SK-MEL-5 (cell line): ENCODE data around the gene HSF5. TPM values are rescaled to one million over a fixed set of nuclear protein-coding genes. Genes with fewer than 3 reads are reported as not detected.
"Not testable (repeated sequence)": the region's sequence is repeated elsewhere in the genome, so short reads cannot be mapped to it uniquely, and the experiment has no call there.

Source experiments
- DNase-seq: peaks from one replicate; pipeline ENCODE4 v3.0.0-alpha.2; 2016; ENCODE audit warnings: low read depth, low spot score
- in situ Hi-C: cut with HindIII; loops from 2 replicates; pipeline ENCODE4 v1.10.0; 2016; ENCODE audit warnings: low sequenced_read_pairs, high pct_unique_total_duplicates, low pct_unique_long_range_greater_than_20kb
- total RNA-seq: library from RNA; depleted of rRNA; stranded (reverse); fragments of >200 nt; shearing (Covaris generic); gene quantifications from 2 replicates; pipeline ENCODE4 v1.2.3, GENCODE V29; 2014

HSF5 gene
- total RNA-seq, 1 experiment from 2014 or later, result not detected

DNA sequence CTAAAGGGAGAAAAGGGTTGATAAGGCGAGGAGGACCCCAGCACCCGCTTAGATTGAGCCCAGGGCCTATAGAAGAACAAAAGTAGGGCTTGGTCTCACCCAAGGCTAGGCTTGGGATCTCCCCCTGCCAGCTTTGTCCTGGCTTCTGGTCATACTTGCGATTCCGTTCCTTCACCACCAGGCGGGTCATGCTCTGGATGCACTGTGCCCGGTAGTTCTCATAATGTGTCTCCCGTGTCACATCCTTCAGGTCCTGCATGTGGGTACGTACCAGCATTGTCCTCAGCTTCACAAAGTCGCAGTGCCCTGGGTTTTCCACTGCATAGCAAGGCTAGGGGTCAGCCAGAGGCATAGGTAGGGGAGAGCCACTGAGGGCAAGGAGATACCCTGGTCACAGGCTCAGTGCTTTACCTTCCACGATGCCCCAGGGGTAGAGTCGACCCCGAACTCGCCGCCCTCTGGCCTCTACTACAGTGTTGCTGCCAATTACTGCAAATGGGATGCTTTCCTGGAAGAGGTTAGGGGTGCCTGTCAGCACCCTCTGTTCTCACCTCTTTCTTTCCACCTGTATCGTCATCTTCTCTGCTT is 32.7 kb upstream of the HSF5 start:
- in situ Hi-C loops, result no loop called here
- peak; percentile 77 for DNase-seq

DNA sequence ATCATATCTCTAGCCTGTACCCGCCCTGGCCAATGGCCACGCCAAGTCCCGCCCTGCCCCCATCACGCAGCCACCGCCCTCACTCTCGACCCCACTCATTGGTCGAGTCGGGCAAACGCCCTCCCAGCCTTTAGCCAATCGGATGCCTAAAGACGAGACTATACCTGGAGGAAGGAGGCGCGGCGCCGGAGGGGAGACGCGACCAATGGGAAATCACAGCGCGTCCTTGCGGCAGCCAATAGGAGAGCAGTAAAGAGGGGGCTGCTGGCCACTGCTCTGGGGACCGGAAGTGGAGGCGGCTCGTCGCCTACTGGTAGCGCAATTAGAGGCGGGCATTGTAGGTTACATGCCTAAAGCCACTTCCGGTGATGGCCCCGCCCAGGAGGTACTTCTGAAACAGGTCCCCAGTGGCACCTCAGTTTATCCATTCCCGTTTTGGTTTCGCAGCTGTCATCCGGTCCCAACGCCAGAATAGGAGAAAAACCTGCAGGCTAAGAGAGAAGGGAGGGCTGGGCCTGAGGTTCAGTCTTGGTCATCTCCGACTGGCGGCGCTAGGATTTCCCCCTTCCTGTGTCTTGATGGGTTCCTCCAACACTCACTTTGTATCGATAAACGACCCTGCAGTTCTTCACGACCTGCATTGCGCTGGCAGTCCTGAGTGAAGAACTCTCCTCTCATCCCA is 29.9 kb upstream of the HSF5 start:
- in situ Hi-C loops, result no loop called here
- peak; percentile 100 for DNase-seq

DNA sequence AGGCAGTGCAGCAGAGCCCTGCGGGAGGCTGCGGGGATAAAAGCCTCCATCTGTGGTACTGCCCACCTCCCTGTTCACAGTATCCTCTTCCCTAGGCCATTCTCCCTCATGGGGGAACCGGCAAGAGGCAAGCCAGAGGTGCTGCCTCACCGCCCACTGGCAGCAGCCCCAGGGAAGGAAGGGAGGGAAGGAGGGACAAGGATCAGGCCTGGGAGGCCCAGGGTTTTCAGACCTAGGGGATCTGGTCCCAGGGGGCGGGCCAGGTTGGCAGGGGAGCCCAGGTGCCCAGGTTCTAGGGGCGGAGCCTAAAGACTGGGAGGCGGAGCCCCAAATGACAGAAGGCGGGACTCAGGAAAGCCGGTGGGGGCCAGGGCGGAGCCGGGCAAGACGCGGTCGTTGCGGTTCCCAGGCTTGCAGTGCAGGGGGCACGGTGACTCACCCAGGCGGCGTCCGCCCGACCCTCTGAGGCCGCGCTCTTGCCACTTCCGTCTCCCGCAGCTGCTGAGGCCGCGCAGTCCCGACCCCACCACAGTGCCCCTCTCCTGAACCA is 29.2 kb upstream of the HSF5 start:
- in situ Hi-C loops, result no loop called here

DNA sequence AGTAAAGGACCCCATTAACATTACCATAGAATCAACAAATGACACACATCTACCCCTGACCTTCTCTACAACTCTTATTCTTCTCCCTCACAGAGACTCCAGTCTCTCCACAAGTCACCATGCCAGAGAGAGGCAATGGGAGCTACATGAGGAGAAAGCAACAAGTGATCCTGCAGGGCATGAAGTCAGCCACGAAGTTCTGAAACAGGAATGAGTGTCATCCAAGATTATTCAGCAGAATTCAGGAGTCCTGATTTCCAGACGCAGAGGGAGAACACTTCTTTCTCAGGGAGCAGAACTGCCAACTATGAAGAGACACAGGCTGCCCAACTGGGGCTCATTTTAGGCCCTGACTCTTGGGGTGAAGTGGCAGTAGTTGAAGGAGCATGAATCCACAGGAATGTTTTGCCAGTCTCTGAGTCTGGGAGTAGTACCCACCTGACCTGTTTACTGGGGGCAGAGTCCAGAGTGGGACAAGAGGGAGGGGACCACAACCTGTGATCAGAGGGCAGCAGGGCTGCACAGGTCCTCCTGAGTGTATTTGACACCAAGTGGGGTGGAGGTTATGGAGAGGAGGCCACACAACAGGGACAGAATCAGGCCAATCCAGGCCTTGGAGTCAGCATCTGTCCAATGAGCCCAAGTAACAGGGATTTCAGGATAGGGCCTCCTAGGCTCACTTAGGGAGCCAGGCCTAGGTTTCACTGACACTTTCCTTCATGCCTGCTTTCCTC is 28.6 kb upstream of the HSF5 start:
- in situ Hi-C loops, result no loop called here
- no peak for DNase-seq

More for the DNA sequence above, 29.2 kb upstream of the HSF5 start:
- DNase-seq, result no peak

DNA sequence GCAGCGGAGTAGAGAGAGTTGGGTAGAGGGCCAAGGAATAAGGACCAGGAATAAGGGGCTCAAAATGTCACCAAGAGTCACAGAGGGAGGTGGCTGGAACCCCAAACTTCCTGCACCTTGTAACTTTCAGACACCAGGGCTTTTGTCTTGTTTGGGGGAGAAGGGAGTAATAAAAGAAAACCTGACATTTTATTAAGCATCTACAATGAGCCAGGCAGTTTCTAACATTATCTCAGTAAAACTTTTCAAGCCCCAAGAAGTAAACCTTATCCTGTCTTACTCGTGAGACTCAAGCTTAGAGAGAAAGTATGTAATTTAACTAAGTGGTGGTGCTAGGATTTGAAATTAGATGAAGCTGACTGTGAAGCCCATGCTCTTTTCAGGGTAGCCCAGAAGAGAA is 27.1 kb upstream of the HSF5 start:
- in situ Hi-C loops, result no loop called here
- DNase-seq, result no peak

DNA sequence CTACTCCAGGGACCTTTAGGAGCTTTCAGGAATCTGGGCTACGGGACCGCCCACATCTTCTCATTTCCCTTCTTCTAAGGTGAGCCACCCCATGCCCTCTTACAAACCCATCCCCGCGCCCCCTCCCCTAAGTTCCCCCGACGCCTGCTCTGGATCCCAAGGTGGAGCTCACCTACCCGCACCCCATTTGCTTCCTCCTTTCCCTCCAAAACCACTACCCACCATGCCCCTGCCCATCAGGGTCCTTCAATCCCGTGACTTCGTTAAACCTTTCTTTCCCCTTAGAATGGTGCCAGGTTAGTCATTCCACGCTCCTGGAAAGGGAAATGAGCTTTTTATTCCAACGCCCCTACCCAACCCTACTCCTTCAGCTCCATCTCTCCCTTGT is 26.6 kb upstream of the HSF5 start:
- in situ Hi-C loops, result no loop called here
- DNase-seq, result no peak

DNA sequence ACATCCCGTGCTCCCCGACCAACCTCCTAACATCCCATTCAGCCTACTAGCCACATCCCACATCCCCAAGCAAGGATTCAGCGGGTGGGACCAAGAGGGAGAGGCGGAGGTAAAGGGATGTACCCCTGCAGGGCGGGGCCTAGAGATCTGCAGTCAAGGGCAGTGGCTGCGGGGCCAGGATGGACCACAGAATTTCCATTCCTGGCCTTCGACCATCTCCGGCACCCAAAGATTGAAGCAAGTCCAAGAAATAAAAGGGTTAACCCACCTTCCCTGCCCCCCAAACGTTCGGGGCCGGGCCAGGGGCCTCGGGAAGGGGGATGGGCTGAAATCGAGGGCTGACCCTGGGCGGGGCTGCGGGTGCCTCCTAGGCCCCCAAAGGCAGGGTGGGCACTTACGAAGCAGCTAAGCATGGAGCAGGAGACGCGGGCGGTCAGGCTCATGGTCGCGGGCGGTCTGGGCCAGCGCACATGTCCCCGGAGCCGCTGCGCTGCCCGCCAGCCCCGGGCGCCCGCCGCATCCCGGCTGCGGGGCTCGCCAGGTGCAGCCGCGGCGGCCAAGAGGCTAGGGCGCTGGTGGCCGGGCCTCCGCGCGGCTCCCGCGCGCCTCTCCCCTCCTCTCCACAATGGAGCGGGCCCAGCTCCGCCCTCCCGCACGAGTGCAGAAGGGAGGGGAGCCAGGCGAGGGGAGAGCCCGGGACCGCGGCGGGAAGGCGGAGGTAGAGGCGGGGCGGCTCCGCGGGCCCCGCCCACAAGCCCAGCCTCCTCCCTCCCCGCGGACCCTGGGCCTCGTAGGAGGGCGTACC is 26.0 kb upstream of the HSF5 start, which contains the start of gene MTMR4:
MTMR4 (minus strand) TSS at position 674 of the 805 bp plus-strand sequence; CDS start at position 443, 231 bp downstream.
- in situ Hi-C loops, result no loop called here
- peak; percentile 83 for DNase-seq

DNA sequence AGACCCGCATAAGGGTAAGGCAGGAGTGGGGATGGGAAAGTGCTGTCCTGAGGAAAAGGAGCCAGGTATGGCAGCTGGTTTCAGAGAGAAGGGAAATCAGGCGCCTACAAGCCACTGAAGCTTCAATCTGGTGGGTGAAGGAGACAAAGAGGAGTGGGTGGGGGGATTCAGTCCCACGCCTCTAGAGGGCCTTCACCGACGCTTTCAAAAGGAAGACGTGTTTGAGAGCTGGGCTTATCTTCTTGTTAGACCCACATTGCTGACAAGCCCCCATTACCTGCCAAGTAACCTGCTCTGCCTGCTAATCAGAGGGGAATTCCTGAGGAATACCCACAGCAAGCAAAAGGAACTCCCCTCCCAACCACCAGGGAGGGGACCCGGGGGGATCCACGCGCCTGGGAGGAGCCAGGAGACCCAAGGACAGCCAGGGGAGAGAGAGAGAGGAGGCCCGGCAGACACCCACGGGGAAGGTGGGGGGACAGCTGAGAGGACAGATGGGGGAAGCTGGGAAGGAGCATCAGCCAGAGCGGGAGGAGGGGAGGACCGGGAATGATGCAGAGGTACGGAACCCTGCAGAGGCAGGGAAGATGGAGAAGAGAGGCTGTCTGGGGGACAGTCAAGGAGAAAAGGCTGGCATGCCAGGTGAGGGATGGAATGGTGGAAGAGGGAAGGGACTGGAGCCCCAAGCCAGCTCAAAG is 25.2 kb upstream of the HSF5 start:
- in situ Hi-C loops, result no loop called here
- DNase-seq, result no peak

DNA sequence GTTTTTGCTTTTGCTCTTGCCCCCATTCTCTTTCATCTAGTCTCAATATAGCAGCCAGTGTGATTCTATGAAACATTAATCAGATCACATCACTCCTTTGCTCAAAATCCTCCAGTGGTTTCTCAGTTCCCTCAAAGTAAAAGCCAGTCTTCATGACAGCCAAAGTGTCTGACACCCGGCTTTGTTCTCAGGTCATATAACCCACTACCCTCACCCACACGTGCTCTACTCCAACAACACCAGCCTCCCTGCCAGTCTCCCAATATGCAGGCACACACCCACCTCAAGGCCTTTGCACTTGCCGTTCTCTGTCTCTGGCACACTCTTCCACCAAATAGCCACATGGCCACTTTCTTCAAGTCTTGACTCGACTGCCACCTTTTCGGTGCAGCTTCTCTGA is 21.9 kb upstream of the HSF5 start:
- DNase-seq, result no peak
- in situ Hi-C loops, result no loop called here

DNA sequence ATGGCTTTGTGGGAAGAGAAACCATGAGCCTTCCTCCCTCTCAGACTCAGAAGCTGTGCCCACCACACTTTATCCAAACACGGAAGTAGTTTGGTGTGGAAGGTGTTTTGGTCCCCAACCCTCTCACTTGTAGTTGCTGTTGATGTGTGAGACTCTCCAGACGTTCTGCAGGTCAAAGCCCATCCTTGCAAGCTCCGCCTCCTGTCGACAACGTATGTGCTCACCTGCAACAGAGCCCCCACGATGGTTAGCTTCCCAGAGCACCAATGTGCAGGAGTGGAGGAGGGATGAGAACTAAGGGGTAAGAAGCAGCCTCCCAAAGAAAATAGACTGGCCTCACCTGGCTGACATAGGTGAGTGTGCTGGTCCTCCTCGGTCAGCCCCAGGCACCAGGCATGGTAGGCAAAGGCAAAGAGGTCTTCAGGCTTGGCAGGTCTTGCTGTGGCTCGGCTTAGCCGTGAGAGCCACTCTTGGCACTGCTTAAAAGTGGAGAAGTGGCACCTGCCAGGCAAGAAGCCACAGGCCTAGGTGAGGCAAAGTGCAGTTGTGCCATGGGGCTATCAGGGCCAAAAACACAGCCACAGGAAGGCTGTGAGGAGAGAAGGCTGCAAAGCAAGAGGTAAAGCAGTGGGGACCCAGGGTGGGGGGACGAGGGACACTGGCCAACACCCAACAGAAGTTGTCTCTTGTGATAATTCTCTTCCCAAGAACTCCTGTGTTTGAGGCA is 20.3 kb upstream of the HSF5 start:
- no peak for DNase-seq
- in situ Hi-C loops, result no loop called here

DNA sequence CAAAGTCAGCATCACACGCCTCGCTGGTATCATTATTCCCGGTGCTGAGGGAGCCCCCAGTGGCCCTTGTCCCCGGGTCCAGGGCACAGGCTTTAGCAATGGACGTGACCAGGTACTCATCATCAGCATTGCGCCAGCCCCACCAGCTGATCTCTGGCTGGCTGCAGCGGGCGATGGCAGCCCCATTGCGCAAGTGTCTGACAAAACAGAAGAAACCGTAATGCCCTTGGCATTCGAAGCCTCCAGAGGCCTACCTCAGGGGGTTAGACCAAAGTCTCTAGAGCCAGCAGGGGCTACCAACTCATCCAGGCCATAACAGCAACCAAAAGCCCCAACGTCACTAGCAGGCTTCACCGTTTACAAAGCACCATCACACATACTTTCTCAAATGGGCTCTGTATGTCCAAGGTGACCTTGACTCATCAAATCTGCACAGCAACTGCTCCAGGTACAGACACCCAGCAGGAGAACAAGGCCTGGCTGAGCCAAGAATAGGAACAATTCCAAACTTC is 19.0 kb upstream of the HSF5 start:
- in situ Hi-C loops, result no loop called here
- DNase-seq, result no peak

DNA sequence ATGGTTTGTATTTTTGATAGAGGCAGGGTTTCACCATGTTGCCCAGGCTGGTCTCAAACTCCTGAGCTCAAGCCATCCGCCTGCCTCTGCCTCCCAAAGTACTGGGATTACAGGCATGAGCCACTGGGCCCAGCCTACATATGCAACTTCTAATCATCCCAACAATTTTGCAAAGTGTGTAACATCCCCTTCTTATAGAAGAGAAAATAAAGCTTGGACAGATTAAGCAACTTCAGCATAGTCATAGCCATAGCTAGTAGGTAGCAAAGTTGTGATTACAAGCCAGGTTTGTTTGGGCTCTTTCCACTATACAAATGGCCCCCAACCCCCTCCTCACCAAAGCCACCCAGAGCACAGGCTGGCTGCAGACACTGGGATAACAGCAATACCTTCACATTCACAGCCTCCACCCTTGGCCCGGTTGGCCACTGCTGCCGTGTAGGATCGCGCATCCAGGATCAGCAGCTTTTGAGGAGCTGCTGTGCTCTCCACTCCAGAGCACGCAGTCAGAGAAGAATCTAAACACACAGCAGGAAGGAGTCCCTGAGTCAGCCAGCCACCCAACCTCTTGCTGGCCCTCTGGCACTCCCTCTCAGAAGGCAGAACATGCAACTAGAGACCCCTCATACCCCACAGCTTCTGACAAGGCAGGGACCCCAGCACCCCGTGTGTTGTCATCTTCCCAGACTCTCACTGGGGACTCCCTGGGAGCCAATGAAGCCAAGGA is 18.3 kb upstream of the HSF5 start:
- in situ Hi-C loops, result no loop called here

DNA sequence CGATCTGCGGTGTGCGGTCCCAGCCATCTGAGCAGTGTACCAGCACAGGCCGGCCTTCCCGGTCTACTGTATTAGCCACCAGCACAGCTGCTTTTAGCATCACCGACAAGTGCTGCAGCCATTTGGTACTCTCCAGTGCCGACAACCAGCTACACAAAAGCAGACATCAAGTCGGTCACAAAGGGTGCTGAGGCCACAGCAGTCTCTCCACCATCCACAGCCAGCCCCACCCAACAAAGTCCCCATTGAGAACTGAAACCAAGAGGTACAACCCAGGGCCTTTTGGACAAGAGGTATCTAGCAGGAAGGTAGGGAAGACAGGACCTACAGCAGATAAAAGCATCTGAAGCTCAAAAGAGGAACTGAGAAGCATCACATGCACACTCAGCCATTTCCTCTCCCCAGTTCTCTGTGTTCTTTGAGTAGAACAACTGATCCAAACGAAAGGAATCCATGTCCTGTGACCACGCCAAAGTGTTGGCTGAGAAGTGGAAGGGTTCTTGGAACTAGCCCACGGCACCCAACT is 16.7 kb upstream of the HSF5 start:
- DNase-seq, result no peak
- in situ Hi-C loops, result no loop called here

More for the DNA sequence above, 18.3 kb upstream of the HSF5 start:
- no peak for DNase-seq

DNA sequence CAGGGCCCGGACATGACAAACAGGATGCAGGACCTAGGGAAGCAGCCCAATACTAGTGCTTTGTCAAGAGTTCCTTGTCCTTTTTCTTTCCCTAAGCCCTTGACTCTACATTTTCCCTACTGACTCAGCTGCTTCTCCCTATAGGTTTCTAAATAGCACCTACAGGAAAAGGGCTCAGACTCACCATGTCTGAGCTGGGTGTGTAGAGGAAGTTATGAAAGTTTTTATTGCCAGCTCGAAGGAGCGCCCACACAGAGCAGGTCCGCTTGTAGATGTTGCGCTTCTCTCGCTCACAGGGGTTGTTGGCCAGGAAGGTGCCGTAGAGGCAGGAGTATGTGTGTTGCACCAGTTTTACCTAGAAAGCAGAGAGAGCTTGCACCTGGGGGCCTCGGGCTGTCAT is 15.7 kb upstream of the HSF5 start:
- no peak for DNase-seq
- in situ Hi-C loops, result no loop called here

DNA sequence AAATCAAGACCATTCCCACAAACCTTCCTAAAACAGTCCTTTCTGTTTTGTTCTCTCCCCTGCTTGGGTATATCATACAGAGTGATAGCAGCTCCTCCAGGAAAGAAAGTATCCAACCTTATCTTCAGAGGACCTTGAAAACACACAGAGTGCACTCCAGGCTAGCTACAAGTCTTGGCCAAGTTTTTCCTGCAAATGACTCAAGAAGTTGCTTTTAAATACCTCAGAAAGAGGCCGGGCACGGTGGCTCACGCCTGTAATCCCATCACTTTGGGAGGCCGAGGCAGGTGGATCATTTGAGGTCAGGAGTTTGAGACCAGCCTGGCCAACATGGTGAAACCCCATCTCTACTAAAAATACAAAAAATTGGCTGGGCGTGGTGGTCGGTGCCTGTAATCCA is 14.9 kb upstream of the HSF5 start:
- in situ Hi-C loops, DNase-seq: not testable (repeated sequence)

DNA sequence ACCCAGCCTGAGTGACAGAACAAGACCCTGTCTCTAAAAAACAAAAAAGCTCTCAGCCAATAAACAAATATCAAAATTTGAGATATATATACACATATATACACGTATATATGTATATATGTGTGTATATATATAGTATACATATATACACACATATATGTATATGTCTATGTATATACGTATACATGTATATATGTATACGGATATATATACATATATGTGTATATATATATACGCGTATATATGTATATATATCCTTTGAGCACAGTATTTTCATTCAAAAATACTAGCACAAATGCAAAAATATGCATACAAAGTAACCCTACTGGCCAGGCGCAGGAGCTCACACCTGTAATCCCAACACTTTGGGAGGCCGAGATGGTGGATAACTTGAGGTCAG is 13.2 kb upstream of the HSF5 start:
- in situ Hi-C loops, result no loop called here
- no peak for DNase-seq
